Measurements from ENCODE around the gene UTS2R. TPM values are rescaled to one million over a fixed set of nuclear protein-coding genes. Genes with fewer than 3 reads are reported as not detected.
"Not testable (repeated sequence)": the region's sequence is repeated elsewhere in the genome, so short reads cannot be mapped to it uniquely, and the experiment has no call there.

Gene UTS2R
- total and polyA plus RNA-seq, 7 donors, result not detected

GRCh38 chr17:82375359-82376041, 3.9 kb downstream of the UTS2R start:
- Histone ChIP-seq H3K4me3 (no peak overlapping the region), H3K4me1 (peaks cover 0 to 17% (median 15%) of the 10 kb centered on the region in 4 donors), H3K27me3 (peaks cover 35 to 90% (median 71%) of the 10 kb centered on the region in 3 donors), H3K36me3 (no peaks in the 10 kb centered on the region), H3K27ac (no peak overlapping the region), H3K9me3 (no peaks in the 10 kb centered on the region)
- TF ChIP-seq POLR2AphosphoS5 (IDR thresholded peaks at IDR 0.05), result no peak
- no peak for TF ChIP-seq CTCF (IDR thresholded peaks at IDR 0.05)
- no peak for TF ChIP-seq EP300 (IDR thresholded peaks at IDR 0.05)
- no peak for TF ChIP-seq POLR2A (IDR thresholded peaks at IDR 0.05)
- DNase-seq, result no peak
- 63 to 65% methylated on average over 46 of the region's 46 CpGs for WGBS, 2 donors
- intact Hi-C loops (cut with DNase I), result no loop called here

- no peaks in the 10 kb centered on the region for H3K9me3 ChIP-seq
- no peak for TF ChIP-seq EP300 (IDR thresholded peaks at IDR 0.05)
- no peak for TF ChIP-seq POLR2AphosphoS5 (IDR thresholded peaks at IDR 0.05)
- no peak for TF ChIP-seq POLR2A (IDR thresholded peaks at IDR 0.05)
- TF ChIP-seq CTCF (IDR thresholded peaks at IDR 0.05), result no peak
- H3K27me3 ChIP-seq, result peaks cover 29 to 84% (median 64%) of the 10 kb centered on the region in 3 donors
- H3K4me3 ChIP-seq, result no peak overlapping the region
- 68 to 78% methylated on average over 16 of the region's 16 CpGs for WGBS, 2 donors
- DNase-seq, result no peak
- intact Hi-C loops (cut with DNase I), result no loop called here
- H3K4me1 ChIP-seq, result peaks cover 0 to 11% (median 9%) of the 10 kb centered on the region in 4 donors
- H3K27ac ChIP-seq, result no peak overlapping the region
- no peaks in the 10 kb centered on the region for H3K36me3 ChIP-seq
These were observed 4.6 kb downstream of the UTS2R start for GRCh38 chr17:82376042-82376730.

GRCh38 chr17:82377294-82377693, 5.7 kb downstream of the UTS2R start:
- H3K27ac ChIP-seq; intact Hi-C loops (cut with DNase I); H3K36me3 ChIP-seq; DNase-seq; H3K4me3 ChIP-seq; H3K4me1 ChIP-seq; H3K9me3 ChIP-seq: not testable (repeated sequence)
- H3K27me3 ChIP-seq, result peaks cover 18 to 83% (median 54%) of the 10 kb centered on the region in 3 donors
- WGBS, 2 donors, result 47 to 59% methylated on average over 3 of the region's 5 CpGs

GRCh38 chr17:82377924-82378740, 6.6 kb downstream of the UTS2R start:
- WGBS, 2 donors, result 78 to 80% methylated on average over 31 of the region's 31 CpGs
- no peak for DNase-seq
- TF ChIP-seq EP300 (IDR thresholded peaks at IDR 0.05) (no peak), POLR2A (IDR thresholded peaks at IDR 0.05) (no peak), POLR2AphosphoS5 (IDR thresholded peaks at IDR 0.05) (no peak), CTCF (IDR thresholded peaks at IDR 0.05) (no peak)
- Histone ChIP-seq H3K27me3 (peaks cover 16 to 83% (median 57%) of the 10 kb centered on the region in 3 donors), H3K36me3 (no peaks in the 10 kb centered on the region), H3K27ac (no peak overlapping the region), H3K4me3 (no peak overlapping the region), H3K4me1 (no peaks in the 10 kb centered on the region), H3K9me3 (no peaks in the 10 kb centered on the region)
- intact Hi-C loops (cut with DNase I), result no loop called here

- H3K9me3 ChIP-seq, result no peaks in the 10 kb centered on the region
- no peaks in the 10 kb centered on the region for H3K4me1 ChIP-seq
- H3K27ac ChIP-seq, result no peak overlapping the region
- peaks cover 18 to 81% (median 61%) of the 10 kb centered on the region in 3 donors for H3K27me3 ChIP-seq
- DNase-seq, result no peak
- H3K4me3 ChIP-seq, result no peak overlapping the region
- no peaks in the 10 kb centered on the region for H3K36me3 ChIP-seq
- TF ChIP-seq POLR2AphosphoS5 (IDR thresholded peaks at IDR 0.05) (no peak), CTCF (IDR thresholded peaks at IDR 0.05) (no peak), POLR2A (IDR thresholded peaks at IDR 0.05) (no peak), EP300 (IDR thresholded peaks at IDR 0.05) (no peak)
- intact Hi-C loops (cut with DNase I), result no loop called here
- 57 to 74% methylated on average over 10 of the region's 10 CpGs for WGBS, 2 donors
These were observed 7.1 kb downstream of the UTS2R start for GRCh38 chr17:82378741-82379021.
